Kidney epithelial cell (primary cell): ENCODE results near the gene SETBP1. TPM values are rescaled to one million over a fixed set of nuclear protein-coding genes. Genes with fewer than 3 reads are reported as not detected.

Source experiments
- DNase-seq: peaks from one replicate; pipeline ENCODE4 v3.0.0-alpha.2; 2010; ENCODE audit warnings: low read depth
- H3K27me3 ChIP-seq: 2 replicates; pipeline ENCODE4 v1.6.0; 2011; ENCODE audit warnings: low read length; ENCODE audit not compliant: control insufficient read depth, insufficient read depth
- H3K36me3 ChIP-seq: 2 replicates; pipeline ENCODE4 v1.5.1; 2011; ENCODE audit warnings: low read length; ENCODE audit not compliant: control insufficient read depth, insufficient read depth
- H3K4me3 ChIP-seq: 2 replicates; pipeline ENCODE4 v1.5.1; 2011; ENCODE audit warnings: low read depth, mild to moderate bottlenecking, control low read depth, low read length
- CTCF ChIP-seq: IDR thresholded peaks from 2 replicates; pipeline ENCODE4 v1.5.1; 2011; ENCODE audit warnings: mild to moderate bottlenecking, moderate library complexity, low read length, control low read depth, inconsistent platforms; ENCODE audit not compliant: insufficient read depth, poor library complexity, severe bottlenecking
- total RNA-seq: library from RNA; depleted of rRNA; stranded (reverse); fragments of >200 nt; gene quantifications from 2 replicates; pipeline ENCODE4 v1.2.3, GENCODE V29; 2015

Gene SETBP1
- total RNA-seq, 1 donor from 2014 or later: 2.9 TPM

DNA sequence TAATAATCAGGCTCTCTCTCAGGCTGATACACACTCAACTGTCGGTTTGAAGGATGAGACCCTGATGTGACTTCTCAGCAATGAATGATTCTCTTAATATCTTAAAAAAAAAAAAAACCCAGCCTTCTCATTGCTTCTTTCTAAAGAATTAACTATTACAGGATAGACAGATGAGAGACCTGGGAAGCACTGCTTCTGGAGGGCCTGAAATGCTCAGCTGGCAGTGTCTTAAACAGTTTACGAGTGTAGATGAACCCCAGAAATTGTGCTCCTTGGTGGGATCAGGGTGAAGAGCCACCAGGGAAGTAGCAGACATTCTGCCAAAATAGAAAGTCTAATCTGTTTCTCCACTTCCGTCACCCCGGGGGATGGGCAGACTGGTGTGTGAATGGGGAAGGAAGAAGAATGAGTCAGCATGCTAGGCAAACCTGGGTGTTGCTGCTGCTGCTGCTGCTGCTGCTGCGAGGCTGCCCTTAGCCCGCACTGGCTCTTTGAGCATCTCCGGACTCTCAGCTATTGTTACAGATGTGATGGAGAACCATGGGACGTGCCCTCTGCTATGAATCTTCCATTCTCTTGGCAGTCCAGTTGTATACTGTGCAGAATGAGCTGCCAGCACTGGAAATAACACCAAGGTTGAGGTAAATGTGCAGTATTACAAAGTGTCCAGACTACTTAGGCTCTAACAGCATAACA is 158.4 kb downstream of the SETBP1 start:
- TF ChIP-seq CTCF: no peak
- Histone ChIP-seq H3K27me3 (no peaks in the 10 kb centered on the region), H3K4me3 (no peak overlapping the region), H3K36me3 (no peaks in the 10 kb centered on the region)
- DNase-seq: no peak

DNA sequence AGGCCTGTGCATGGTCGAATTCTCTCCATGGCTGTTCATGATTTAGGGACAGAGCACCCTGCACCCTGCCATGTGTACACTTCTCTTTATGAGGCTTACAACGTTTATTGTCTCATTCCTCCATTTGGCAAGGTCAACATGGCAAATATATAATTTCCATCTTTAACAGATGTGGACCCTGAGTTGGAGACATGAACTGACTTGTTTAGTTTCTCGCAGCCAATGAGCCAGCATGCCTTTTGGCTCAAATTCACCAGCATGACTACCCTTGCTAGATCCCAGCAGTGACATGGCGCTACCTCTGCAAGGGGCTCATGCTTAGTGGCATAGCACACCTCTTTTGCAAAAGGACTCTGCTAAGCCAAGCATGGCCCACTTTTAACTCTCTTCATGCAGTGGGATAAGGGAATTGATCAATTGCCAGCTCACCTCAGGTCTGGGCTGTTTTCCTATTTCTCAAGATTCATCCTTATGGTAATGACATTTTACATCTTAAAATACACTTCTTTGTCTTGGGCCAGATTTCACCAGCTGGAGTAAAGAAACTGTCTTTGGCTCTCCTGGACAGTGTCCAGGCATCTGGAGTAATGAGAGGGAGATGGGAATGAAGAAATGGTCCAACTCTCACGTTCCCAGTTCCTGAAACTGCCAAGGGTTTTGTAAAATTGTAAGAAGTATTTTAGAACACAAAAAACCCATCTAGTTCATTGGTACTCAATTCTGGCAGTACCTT is 159.5 kb downstream of the SETBP1 start:
- no peak for DNase-seq
- no peaks in the 10 kb centered on the region for H3K27me3 ChIP-seq
- no peak overlapping the region for H3K4me3 ChIP-seq
- no peaks in the 10 kb centered on the region for H3K36me3 ChIP-seq
- TF ChIP-seq CTCF: no peak

GRCh38 chr18:44841221-44841620 is 160.5 kb downstream of the SETBP1 start:
- no peaks in the 10 kb centered on the region for H3K27me3 ChIP-seq
- TF ChIP-seq CTCF: no peak
- H3K4me3 ChIP-seq: no peak overlapping the region
- no peak for DNase-seq
- H3K36me3 ChIP-seq: no peaks in the 10 kb centered on the region

- no peak for DNase-seq
- H3K27me3 ChIP-seq: no peaks in the 10 kb centered on the region
- no peaks in the 10 kb centered on the region for H3K36me3 ChIP-seq
- no peak overlapping the region for H3K4me3 ChIP-seq
- TF ChIP-seq CTCF: no peak
Observed at GRCh38 chr18:44841752-44842587, 161.3 kb downstream of the SETBP1 start.

GRCh38 chr18:44842588-44843412 is 162.1 kb downstream of the SETBP1 start:
- Histone ChIP-seq H3K27me3 (no peaks in the 10 kb centered on the region), H3K36me3 (no peaks in the 10 kb centered on the region), H3K4me3 (no peak overlapping the region)
- no peak for DNase-seq
- no peak for TF ChIP-seq CTCF
